Measurements from ENCODE around the gene ARHGAP26. TPM values are rescaled to one million over a fixed set of nuclear protein-coding genes. Genes with fewer than 3 reads are reported as not detected.

Gene ARHGAP26
- total RNA-seq, 2 experiments from 2014 or later = 10.2 to 11.0 TPM

DNA sequence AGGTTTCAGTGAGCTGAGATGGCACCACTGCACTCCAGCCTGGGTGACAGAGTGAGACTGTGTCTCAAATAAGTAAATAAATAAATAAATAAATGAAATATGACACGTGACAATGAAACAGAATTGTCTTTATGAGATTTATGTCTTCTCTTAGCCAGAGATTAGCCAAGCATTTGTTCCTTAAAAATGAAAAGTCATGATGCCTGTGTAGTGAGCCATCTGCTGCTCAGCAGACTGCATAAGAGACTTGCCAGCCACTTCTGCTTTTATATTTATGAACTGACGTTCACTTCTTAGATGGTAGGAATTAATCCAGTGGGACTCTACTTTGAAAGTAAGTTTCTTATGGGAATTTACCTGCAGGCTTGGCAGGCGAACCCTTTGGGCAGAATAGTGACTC, 405.9 kb downstream of the ARHGAP26 start:
- Mint-ChIP-seq H3K27ac (no peak overlapping the region), H3K4me3 (no peak overlapping the region), H3K27me3 (no peaks in the 10 kb centered on the region), H3K4me1 (no peaks in the 10 kb centered on the region), H3K36me3 (peaks cover 13% of the 10 kb centered on the region), H3K9me3 (no peaks in the 10 kb centered on the region)
- DNase-seq = no peak

GRCh38 chr5:143177263-143177983, 407.2 kb downstream of the ARHGAP26 start:
- Mint-ChIP-seq H3K27ac (no peak overlapping the region), H3K9me3 (no peaks in the 10 kb centered on the region), H3K4me3 (no peak overlapping the region), H3K36me3 (peaks cover 16% of the 10 kb centered on the region), H3K4me1 (no peaks in the 10 kb centered on the region), H3K27me3 (no peaks in the 10 kb centered on the region)
- DNase-seq = no peak

- H3K27ac Mint-ChIP-seq = no peak overlapping the region
- no peaks in the 10 kb centered on the region for H3K9me3 Mint-ChIP-seq
- H3K36me3 Mint-ChIP-seq = peaks cover 16% of the 10 kb centered on the region
- DNase-seq = no peak
- H3K27me3 Mint-ChIP-seq = no peaks in the 10 kb centered on the region
- H3K4me3 Mint-ChIP-seq = no peak overlapping the region
- peaks cover 15% of the 10 kb centered on the region for H3K4me1 Mint-ChIP-seq
Observed at GRCh38 chr5:143179126-143179740, 409.1 kb downstream of the ARHGAP26 start.

- H3K9me3 Mint-ChIP-seq = no peaks in the 10 kb centered on the region
- H3K27ac Mint-ChIP-seq = no peak overlapping the region
- H3K27me3 Mint-ChIP-seq = no peaks in the 10 kb centered on the region
- H3K4me3 Mint-ChIP-seq = no peak overlapping the region
- DNase-seq = no peak
- peaks cover 16% of the 10 kb centered on the region for H3K36me3 Mint-ChIP-seq
- peaks cover 17% of the 10 kb centered on the region for H3K4me1 Mint-ChIP-seq
Observed at GRCh38 chr5:143180751-143181150, 410.6 kb downstream of the ARHGAP26 start.

- no peaks in the 10 kb centered on the region for H3K27me3 Mint-ChIP-seq
- no peaks in the 10 kb centered on the region for H3K9me3 Mint-ChIP-seq
- DNase-seq = no peak
- peaks cover 17% of the 10 kb centered on the region for H3K4me1 Mint-ChIP-seq
- no peak overlapping the region for H3K4me3 Mint-ChIP-seq
- H3K27ac Mint-ChIP-seq = no peak overlapping the region
- H3K36me3 Mint-ChIP-seq = peaks cover 16% of the 10 kb centered on the region
Observed at GRCh38 chr5:143181173-143181572, 411.0 kb downstream of the ARHGAP26 start.

- peaks cover 16% of the 10 kb centered on the region for H3K36me3 Mint-ChIP-seq
- no peak overlapping the region for H3K4me3 Mint-ChIP-seq
- H3K27ac Mint-ChIP-seq = no peak overlapping the region
- no peak for DNase-seq
- no peaks in the 10 kb centered on the region for H3K27me3 Mint-ChIP-seq
- peaks cover 23% of the 10 kb centered on the region for H3K4me1 Mint-ChIP-seq
- no peaks in the 10 kb centered on the region for H3K9me3 Mint-ChIP-seq
Observed at GRCh38 chr5:143182106-143182505, 411.9 kb downstream of the ARHGAP26 start.

DNA sequence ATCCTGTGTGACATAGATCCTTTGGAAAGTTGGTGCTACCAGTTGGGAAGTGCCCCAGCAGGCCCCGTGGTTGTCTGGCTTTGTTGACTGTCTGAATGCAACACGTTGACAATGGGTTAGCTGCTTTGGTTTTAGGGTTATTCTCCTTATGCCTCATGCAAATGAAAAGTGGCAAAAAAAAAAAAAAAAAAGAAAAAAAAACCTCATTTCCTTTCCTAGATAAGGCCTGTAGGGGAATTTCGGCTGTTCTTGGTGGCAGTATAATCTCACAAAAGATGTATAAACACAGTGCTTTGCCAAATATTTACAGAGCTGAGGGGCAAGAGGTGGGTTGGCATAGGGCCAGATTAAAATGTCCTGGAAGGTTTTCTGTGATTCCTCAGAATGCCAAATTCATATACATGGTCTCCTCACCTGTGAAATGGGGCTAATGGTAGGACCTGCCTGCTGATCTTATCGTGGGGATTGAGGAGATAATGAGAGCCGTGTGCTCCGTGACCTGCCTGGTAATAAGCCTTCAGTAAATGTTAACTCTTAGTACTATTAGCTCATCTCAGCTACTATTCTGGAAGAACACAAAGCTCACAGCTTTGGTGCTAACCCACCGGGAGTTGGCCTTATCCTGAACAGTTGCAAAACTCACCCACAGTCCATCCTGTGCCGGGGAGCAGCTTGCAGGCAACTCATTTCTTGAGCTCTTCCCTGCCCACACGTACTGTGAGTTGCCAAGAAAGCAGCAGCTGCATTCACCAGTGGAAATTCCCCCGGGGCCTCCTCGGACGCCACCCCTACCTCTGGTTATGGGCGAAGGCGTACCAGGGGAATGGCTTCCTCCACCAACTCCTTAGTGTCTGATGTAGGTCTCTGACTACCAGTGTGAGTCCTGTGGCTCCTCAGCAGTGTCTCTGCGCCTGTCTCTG, 413.0 kb downstream of the ARHGAP26 start:
- Mint-ChIP-seq H3K4me1 (peaks cover 28% of the 10 kb centered on the region), H3K27me3 (no peaks in the 10 kb centered on the region), H3K9me3 (peaks cover 2% of the 10 kb centered on the region), H3K4me3 (peak overlapping the region; percentile 23), H3K36me3 (peaks cover 27% of the 10 kb centered on the region), H3K27ac (peak overlapping the region; percentile 62)
- DNase-seq = peak; percentile 47

DNA sequence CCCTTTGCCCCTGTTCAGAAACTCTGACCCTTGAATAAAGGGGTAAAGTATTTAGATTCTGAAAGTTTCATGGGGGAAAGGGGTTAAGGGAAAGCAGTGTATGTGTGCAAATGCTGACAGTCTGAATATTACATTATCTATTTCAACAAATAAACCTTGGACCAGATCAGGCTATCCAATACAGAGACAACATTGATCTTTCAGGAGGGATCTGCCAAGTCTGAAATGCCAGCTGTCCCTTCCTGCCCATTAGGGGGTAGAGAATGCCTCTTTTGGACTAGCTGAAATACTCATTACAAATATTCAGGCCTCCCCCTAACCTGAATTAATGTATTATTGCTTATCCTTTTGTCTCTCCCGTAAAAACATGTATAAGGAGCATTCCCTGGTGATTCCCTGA, 413.8 kb downstream of the ARHGAP26 start:
- no peaks in the 10 kb centered on the region for H3K27me3 Mint-ChIP-seq
- peaks cover 3% of the 10 kb centered on the region for H3K9me3 Mint-ChIP-seq
- DNase-seq = no peak
- H3K4me3 Mint-ChIP-seq = no peak overlapping the region
- H3K36me3 Mint-ChIP-seq = peaks cover 35% of the 10 kb centered on the region
- peak overlapping the region; percentile 62 for H3K27ac Mint-ChIP-seq
- peaks cover 35% of the 10 kb centered on the region for H3K4me1 Mint-ChIP-seq

GRCh38 chr5:143186623-143187022, 416.4 kb downstream of the ARHGAP26 start:
- Mint-ChIP-seq H3K4me3 (no peak overlapping the region), H3K36me3 (peaks cover 41% of the 10 kb centered on the region), H3K27ac (peak overlapping the region; percentile 56), H3K27me3 (no peaks in the 10 kb centered on the region), H3K9me3 (peaks cover 15% of the 10 kb centered on the region), H3K4me1 (peaks cover 35% of the 10 kb centered on the region)
- DNase-seq = no peak

GRCh38 chr5:143187495-143187894, 417.3 kb downstream of the ARHGAP26 start:
- H3K27me3 Mint-ChIP-seq = no peaks in the 10 kb centered on the region
- H3K4me1 Mint-ChIP-seq = peaks cover 35% of the 10 kb centered on the region
- H3K36me3 Mint-ChIP-seq = peaks cover 43% of the 10 kb centered on the region
- DNase-seq = no peak
- peaks cover 19% of the 10 kb centered on the region for H3K9me3 Mint-ChIP-seq
- no peak overlapping the region for H3K27ac Mint-ChIP-seq
- no peak overlapping the region for H3K4me3 Mint-ChIP-seq

DNA sequence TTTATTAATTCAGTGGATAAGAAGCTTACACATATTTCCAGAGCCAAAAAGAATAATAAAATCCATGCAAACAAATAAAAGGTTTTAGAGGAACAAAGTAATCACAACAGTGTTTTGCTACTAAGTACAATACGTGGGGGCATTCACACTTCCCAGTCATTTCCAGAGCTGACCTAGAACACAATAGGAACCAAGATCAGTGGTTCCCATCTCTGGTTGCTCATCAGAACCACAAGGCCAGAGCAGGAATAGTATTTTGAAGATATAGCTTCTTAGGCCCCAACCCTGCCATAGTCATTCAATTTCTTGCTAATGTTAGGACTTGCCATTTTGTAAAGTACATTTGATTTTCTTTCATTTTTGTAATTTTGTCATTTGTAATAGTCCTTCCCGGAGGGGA, 417.9 kb downstream of the ARHGAP26 start:
- Mint-ChIP-seq H3K4me3 (no peak overlapping the region), H3K36me3 (peaks cover 43% of the 10 kb centered on the region), H3K27me3 (no peaks in the 10 kb centered on the region), H3K4me1 (peaks cover 29% of the 10 kb centered on the region), H3K27ac (no peak overlapping the region), H3K9me3 (peaks cover 19% of the 10 kb centered on the region)
- no peak for DNase-seq

DNA sequence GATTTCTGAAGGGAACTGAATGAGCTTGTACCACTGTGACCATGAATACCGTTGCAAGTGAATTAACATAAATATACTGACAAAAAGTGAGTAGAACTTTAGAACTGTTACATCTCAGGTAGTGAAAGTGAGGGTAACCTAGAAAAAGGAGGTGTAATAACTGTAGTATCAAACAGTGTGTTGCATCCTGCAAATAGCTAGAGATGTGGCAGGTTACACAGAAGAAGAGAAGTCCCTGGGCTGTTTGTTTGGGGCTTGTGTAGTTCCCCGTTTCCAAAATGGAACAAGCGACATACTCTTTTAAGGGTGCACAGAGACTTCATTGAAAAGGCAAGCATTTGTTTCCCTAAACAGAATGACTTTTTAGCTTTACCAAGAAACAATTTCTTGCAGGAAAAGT, 418.5 kb downstream of the ARHGAP26 start:
- H3K4me3 Mint-ChIP-seq = no peak overlapping the region
- H3K36me3 Mint-ChIP-seq = peaks cover 41% of the 10 kb centered on the region
- DNase-seq = no peak
- peaks cover 19% of the 10 kb centered on the region for H3K9me3 Mint-ChIP-seq
- H3K27ac Mint-ChIP-seq = no peak overlapping the region
- H3K4me1 Mint-ChIP-seq = peaks cover 23% of the 10 kb centered on the region
- no peaks in the 10 kb centered on the region for H3K27me3 Mint-ChIP-seq

- Mint-ChIP-seq H3K4me3 (no peak overlapping the region), H3K27ac (no peak overlapping the region), H3K9me3 (peaks cover 21% of the 10 kb centered on the region), H3K4me1 (peaks cover 18% of the 10 kb centered on the region), H3K27me3 (no peaks in the 10 kb centered on the region), H3K36me3 (peaks cover 50% of the 10 kb centered on the region)
- no peak for DNase-seq
Observed at GRCh38 chr5:143190260-143190810, 420.2 kb downstream of the ARHGAP26 start.

- no peak overlapping the region for H3K27ac Mint-ChIP-seq
- peaks cover 21% of the 10 kb centered on the region for H3K9me3 Mint-ChIP-seq
- no peaks in the 10 kb centered on the region for H3K27me3 Mint-ChIP-seq
- H3K36me3 Mint-ChIP-seq = peaks cover 52% of the 10 kb centered on the region
- no peak overlapping the region for H3K4me3 Mint-ChIP-seq
- no peak for DNase-seq
- H3K4me1 Mint-ChIP-seq = peaks cover 18% of the 10 kb centered on the region
Observed at GRCh38 chr5:143191720-143192119, 421.5 kb downstream of the ARHGAP26 start.
